ENCODE measurements around the gene IGSF3. TPM values are rescaled to one million over a fixed set of nuclear protein-coding genes. Genes with fewer than 3 reads are reported as not detected.

The IGSF3 gene
- polyA plus RNA-seq, 1 donor (not counting 4 experiments of a cell fraction or from before 2014, with no cell fraction given) = 47.4 TPM

- Histone ChIP-seq H3K4me1 (ENCODE audit: control insufficient read depth, extremely low read depth, insufficient read depth, low read length) (peaks cover 31% of the 10 kb centered on the region), H2AFZ (ENCODE audit: control insufficient read depth, low read length) (no peak overlapping the region), H3K9ac (ENCODE audit: control insufficient read depth, extremely low read depth, insufficient read depth, low read length) (no peak overlapping the region), H3K9me1 (ENCODE audit: control insufficient read depth, extremely low read depth, insufficient read depth, low read length) (no peaks in the 10 kb centered on the region), H3K27me3 (ENCODE audit: control insufficient read depth, extremely low read depth, insufficient read depth, low read length) (no peaks in the 10 kb centered on the region), H4K20me1 (ENCODE audit: control insufficient read depth, extremely low read depth, insufficient read depth, low read length) (no peaks in the 10 kb centered on the region), H3K9me3 (ENCODE audit: control insufficient read depth, low read depth, low read length) (peaks cover 2% of the 10 kb centered on the region), H3K4me2 (ENCODE audit: control insufficient read depth, extremely low read depth, insufficient read depth, low read depth, low read length) (no peak overlapping the region), H3K79me2 (ENCODE audit: control insufficient read depth, insufficient read depth, low read length) (peaks cover 26% of the 10 kb centered on the region), H3K27ac (ENCODE audit: control insufficient read depth, insufficient read depth, low read length) (no peak overlapping the region), H3K36me3 (ENCODE audit: control insufficient read depth in 2 of 2, extremely low read depth in 1 of 2, insufficient read depth in 2 of 2, low read length in 2 of 2) (peaks cover 0 to 2% of the 10 kb centered on the region in 2 experiments), H3K4me3 (ENCODE audit: control insufficient read depth in 2 of 3, extremely low read depth in 1 of 3, insufficient read depth in 2 of 3, low read depth in 1 of 3, low read length in 3 of 3) (no peak overlapping the region)
- dilution Hi-C loops (cut with MboI; ENCODE audit: extremely low pct_ligation_motif_present, low sequenced_read_pairs) = no loop called here
- no peak for FAIRE-seq
- DNase-seq (ENCODE audit: low read depth, low spot score) = no peak
- no peak for TF ChIP-seq CTCF (optimal IDR thresholded peaks at IDR 0.05 in 1 of 3, IDR thresholded peaks at IDR 0.05 in 1 of 3, conservative IDR thresholded peaks at IDR 0.05 in 1 of 3; ENCODE audit: extremely low read depth in 1 of 3, insufficient read depth in 2 of 3, low read length in 3 of 3)
- TF ChIP-seq EZH2 (IDR thresholded peaks at IDR 0.05; ENCODE audit: low read length) = no peak
Observed at GRCh38 chr1:116558571-116558970, 109.0 kb downstream of the IGSF3 start.

- Histone ChIP-seq H3K9ac (ENCODE audit: control insufficient read depth, extremely low read depth, insufficient read depth, low read length) (no peak overlapping the region), H4K20me1 (ENCODE audit: control insufficient read depth, extremely low read depth, insufficient read depth, low read length) (no peaks in the 10 kb centered on the region), H2AFZ (ENCODE audit: control insufficient read depth, low read length) (no peak overlapping the region), H3K4me2 (ENCODE audit: control insufficient read depth, extremely low read depth, insufficient read depth, low read depth, low read length) (no peak overlapping the region), H3K9me1 (ENCODE audit: control insufficient read depth, extremely low read depth, insufficient read depth, low read length) (no peaks in the 10 kb centered on the region), H3K36me3 (ENCODE audit: control insufficient read depth in 2 of 2, extremely low read depth in 1 of 2, insufficient read depth in 2 of 2, low read length in 2 of 2) (no peaks in the 10 kb centered on the region), H3K4me3 (ENCODE audit: control insufficient read depth in 2 of 3, extremely low read depth in 1 of 3, insufficient read depth in 2 of 3, low read depth in 1 of 3, low read length in 3 of 3) (no peak overlapping the region), H3K27me3 (ENCODE audit: control insufficient read depth, extremely low read depth, insufficient read depth, low read length) (no peaks in the 10 kb centered on the region), H3K79me2 (ENCODE audit: control insufficient read depth, insufficient read depth, low read length) (peaks cover 21% of the 10 kb centered on the region), H3K9me3 (ENCODE audit: control insufficient read depth, low read depth, low read length) (peaks cover 1% of the 10 kb centered on the region), H3K27ac (ENCODE audit: control insufficient read depth, insufficient read depth, low read length) (no peak overlapping the region), H3K4me1 (ENCODE audit: control insufficient read depth, extremely low read depth, insufficient read depth, low read length) (peaks cover 36% of the 10 kb centered on the region)
- dilution Hi-C loops (cut with MboI; ENCODE audit: extremely low pct_ligation_motif_present, low sequenced_read_pairs) = no loop called here
- no peak for DNase-seq (ENCODE audit: low read depth, low spot score)
- no peak for TF ChIP-seq CTCF (optimal IDR thresholded peaks at IDR 0.05 in 1 of 3, IDR thresholded peaks at IDR 0.05 in 1 of 3, conservative IDR thresholded peaks at IDR 0.05 in 1 of 3; ENCODE audit: extremely low read depth in 1 of 3, insufficient read depth in 2 of 3, low read length in 3 of 3)
- no peak for TF ChIP-seq EZH2 (IDR thresholded peaks at IDR 0.05; ENCODE audit: low read length)
- no peak for FAIRE-seq
Observed at GRCh38 chr1:116558140-116558549, 109.4 kb downstream of the IGSF3 start.

Data from keratinocyte (primary cell).